ENCODE measurements around the gene PDCD2. TPM values are rescaled to one million over a fixed set of nuclear protein-coding genes. Genes with fewer than 3 reads are reported as not detected.

The PDCD2 gene
- total RNA-seq, 1 donor from 2014 or later: 263 TPM

- H3K27me3 ChIP-seq: no peaks in the 10 kb centered on the region
- no peaks in the 10 kb centered on the region for H3K4me1 ChIP-seq
- no peak overlapping the region for H3K27ac ChIP-seq
- peaks cover 80 to 98% of the 10 kb centered on the region in 2 donors for H3K36me3 ChIP-seq
- TF ChIP-seq CTCF (IDR thresholded peaks at IDR 0.05): no peak
- no peak for DNase-seq (ENCODE audit: low spot score in 2 of 2)
- no peak overlapping the region for H3K4me3 ChIP-seq
- H3K9me3 ChIP-seq: no peaks in the 10 kb centered on the region
- intact Hi-C loops (cut with DNase I): no loop called here
Measured at GRCh38 chr6:170537329-170537728, 47.1 kb downstream of the PDCD2 start.

GRCh38 chr6:170536671-170537070, 47.8 kb downstream of the PDCD2 start:
- TF ChIP-seq CTCF (IDR thresholded peaks at IDR 0.05): no peak
- no peak overlapping the region for H3K4me3 ChIP-seq
- intact Hi-C loops (cut with DNase I): no loop called here
- no peaks in the 10 kb centered on the region for H3K27me3 ChIP-seq
- no peak overlapping the region for H3K27ac ChIP-seq
- no peak for DNase-seq (ENCODE audit: low spot score in 2 of 2)
- H3K9me3 ChIP-seq: no peaks in the 10 kb centered on the region
- H3K36me3 ChIP-seq: peaks cover 73 to 91% of the 10 kb centered on the region in 2 donors
- no peaks in the 10 kb centered on the region for H3K4me1 ChIP-seq

- intact Hi-C loops (cut with DNase I): no loop called here
- peaks cover 65 to 76% of the 10 kb centered on the region in 2 donors for H3K36me3 ChIP-seq
- no peak overlapping the region for H3K27ac ChIP-seq
- no peak for DNase-seq (ENCODE audit: low spot score in 2 of 2)
- H3K27me3 ChIP-seq: no peaks in the 10 kb centered on the region
- H3K4me3 ChIP-seq: no peak overlapping the region
- H3K4me1 ChIP-seq: no peaks in the 10 kb centered on the region
- H3K9me3 ChIP-seq: no peaks in the 10 kb centered on the region
- no peak for TF ChIP-seq CTCF (IDR thresholded peaks at IDR 0.05)
Measured at GRCh38 chr6:170535004-170535403, 49.4 kb downstream of the PDCD2 start.

DNA sequence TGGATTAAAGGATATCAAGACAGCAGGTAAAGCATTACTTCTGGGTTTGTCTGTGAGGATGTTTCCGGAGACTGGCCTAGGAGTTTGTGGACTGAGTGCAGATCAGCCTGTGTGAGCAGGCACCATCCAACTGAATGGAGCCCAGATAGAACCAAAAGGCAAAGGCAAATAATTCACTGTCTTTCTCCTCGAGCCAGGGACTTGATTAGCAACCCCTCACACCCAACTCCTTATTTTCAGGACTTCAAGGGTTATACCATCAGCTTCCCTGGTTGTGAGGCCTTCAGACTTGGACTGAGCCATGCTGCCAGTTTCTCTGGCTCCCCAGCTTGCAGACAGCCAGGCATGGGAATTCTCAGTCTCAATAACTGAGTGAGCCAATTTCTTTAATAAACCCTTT, 50.6 kb downstream of the PDCD2 start:
- DNase-seq (ENCODE audit: low spot score in 2 of 2): no peak
- no peaks in the 10 kb centered on the region for H3K27me3 ChIP-seq
- no peak for TF ChIP-seq CTCF (IDR thresholded peaks at IDR 0.05)
- intact Hi-C loops (cut with DNase I): no loop called here
- no peak overlapping the region for H3K4me3 ChIP-seq
- H3K36me3 ChIP-seq: peaks cover 57 to 64% of the 10 kb centered on the region in 2 donors
- no peak overlapping the region for H3K27ac ChIP-seq
- H3K9me3 ChIP-seq: no peaks in the 10 kb centered on the region
- H3K4me1 ChIP-seq: no peaks in the 10 kb centered on the region

DNA sequence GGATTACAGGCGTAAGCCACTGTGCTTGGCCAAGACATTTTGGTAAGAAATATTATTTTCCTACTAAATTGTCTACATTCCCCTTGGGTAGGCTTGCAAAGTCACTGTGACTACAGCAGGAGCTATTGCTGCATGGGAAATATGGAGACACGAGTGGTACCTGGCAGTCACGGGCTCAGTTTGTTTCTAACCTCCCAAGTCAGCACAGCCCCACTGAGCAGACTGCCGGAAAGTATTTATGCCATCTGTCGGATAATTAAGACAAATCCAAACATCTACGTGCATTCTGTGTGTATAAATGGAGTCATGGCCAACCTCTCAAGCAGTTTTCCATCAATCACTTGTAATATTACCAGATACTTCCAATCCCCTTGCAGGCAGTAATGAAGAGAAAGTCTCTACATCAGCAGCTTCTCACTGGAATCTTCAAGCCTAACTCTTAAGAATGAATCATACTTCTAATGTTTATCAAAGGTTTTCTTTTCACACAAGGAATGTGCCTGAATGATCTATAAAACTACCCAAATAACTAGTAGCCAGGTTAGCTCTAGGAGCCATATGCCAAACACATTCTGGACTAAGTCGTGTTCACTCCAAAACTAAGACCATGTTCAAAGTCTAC, 51.5 kb downstream of the PDCD2 start:
- Histone ChIP-seq H3K4me1 (no peaks in the 10 kb centered on the region), H3K27me3 (no peaks in the 10 kb centered on the region), H3K36me3 (peaks cover 50 to 56% of the 10 kb centered on the region in 2 donors), H3K9me3 (no peaks in the 10 kb centered on the region), H3K27ac (no peak overlapping the region), H3K4me3 (no peak overlapping the region)
- no peak for TF ChIP-seq CTCF (IDR thresholded peaks at IDR 0.05)
- intact Hi-C loops (cut with DNase I): no loop called here
- DNase-seq (ENCODE audit: low spot score in 2 of 2): no peak

All from ascending aorta (tissue), 2 donors.